ENCODE measurements around the gene OR7E24.
"Not testable (repeated sequence)": the region's sequence is repeated elsewhere in the genome, so short reads cannot be mapped to it uniquely, and the experiment has no call there.

Gene OR7E24

DNA sequence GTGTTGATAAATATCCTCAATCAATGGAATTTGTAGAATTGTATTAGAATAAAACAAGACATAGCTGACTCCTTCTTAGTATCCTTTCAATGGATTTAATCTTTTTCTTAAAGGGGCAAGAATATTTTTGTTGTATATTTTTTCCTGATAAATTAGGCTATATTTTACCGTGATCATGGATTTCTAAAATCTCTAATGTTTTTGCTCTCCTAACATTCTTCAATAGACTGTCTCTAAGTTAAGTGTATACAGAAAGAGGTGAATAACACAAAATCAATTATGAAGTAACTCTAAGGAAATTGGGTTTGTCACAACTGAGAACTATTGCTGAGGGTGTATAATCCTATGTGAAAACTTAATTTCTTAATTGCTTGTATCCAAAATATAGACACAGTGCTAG, at the start of gene OR7E24:
Gene OR7E24, plus strand, starts transcription at position 301 of the 400 bp plus-strand sequence. CDS start 114 bp downstream, outside the sequence.
- ATAC-seq (no peak), DNase-seq (no peak)

DNA sequence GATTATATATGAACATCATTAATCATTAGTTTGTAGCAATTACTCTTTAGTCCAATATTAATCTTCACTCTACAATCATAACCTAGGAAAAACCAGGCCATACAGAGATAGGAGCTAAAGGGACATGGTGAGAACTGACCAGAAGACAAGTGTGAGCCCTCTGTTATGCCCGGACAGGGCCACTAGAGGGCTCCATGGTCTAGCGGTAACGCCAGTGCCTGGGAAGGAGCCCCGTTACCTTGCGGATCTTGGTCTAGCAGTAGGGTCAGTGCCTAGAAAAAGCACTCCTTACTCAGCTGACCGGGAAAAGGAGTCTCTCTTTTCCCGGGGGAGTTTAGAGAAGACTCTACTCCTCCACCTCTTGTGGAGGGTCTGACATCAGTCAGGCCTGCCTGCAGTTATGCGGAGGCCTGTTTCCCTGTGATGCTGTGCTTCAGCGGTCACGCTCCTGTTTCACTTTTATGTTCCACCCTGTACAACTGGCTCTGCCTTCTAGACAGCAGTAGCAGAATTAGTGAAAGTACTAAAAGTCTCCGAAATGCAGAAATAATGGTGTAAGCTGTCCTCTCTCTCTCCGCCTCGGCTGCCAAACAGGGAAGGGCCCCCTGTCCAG, 45.1 kb upstream of the OR7E24 start:
- peak; percentile 75 for DNase-seq
- ATAC-seq: no peak

- DNase-seq: no peak
Measured at GRCh38 chr19:9219489-9219888, 31.2 kb upstream of the OR7E24 start, which contains the start of gene OR7D4. TSS of gene OR7D4 (minus strand) at chr19:9219589. CDS start at chr19:9214837, 4,752 bp downstream.

GRCh38 chr19:9251236-9251635, 506 bp downstream of the OR7E24 start:
- ATAC-seq (no peak), DNase-seq (no peak)

More at GRCh38 chr19:9219489-9219888, 31.2 kb upstream of the OR7E24 start, which contains the start of gene OR7D4:
- ATAC-seq: no peak

DNA sequence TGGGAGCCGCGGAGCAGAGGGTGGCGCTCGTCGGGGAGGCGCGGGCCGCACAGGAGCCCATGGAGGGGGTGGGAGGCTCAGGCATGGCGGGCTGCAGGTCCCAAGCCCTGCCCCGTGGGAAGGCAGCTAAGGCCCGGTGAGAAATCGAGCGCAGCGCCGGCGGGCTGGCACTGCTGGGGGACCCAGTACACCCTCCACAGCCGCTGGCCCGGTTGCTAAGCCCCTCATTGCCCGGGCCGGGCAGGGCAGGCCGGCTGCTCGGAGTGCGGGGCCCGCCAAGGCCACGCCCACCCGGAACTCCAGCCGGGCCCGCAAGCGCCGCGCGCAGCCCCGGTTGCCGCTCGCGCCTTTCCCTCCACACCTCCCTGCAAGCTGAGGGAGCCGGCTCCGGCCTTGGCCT, 32.8 kb downstream of the OR7E24 start:
- ATAC-seq: not testable (repeated sequence)

GRCh38 chr19:9289231-9289884, 38.6 kb downstream of the OR7E24 start:
- ATAC-seq (no peak), DNase-seq (no peak)

More for the DNA sequence above, 32.8 kb downstream of the OR7E24 start:
- DNase-seq: peak; percentile 8

GRCh38 chr19:9295411-9295849, 44.7 kb downstream of the OR7E24 start:
- ATAC-seq: no peak
- no peak for DNase-seq

GRCh38 chr19:9296336-9296735, 45.6 kb downstream of the OR7E24 start:
- DNase-seq: no peak
- ATAC-seq: no peak
